ENCODE measurements around the gene RGS12. TPM values are rescaled to one million over a fixed set of nuclear protein-coding genes. Genes with fewer than 3 reads are reported as not detected.
A peak's percentile ranks its signal among the peaks of the same experiment; 100 is the strongest.

Gene RGS12
- total and polyA plus RNA-seq, 10 donors = 7.5 to 36.2 (median 20.1) TPM

- intact Hi-C loops (cut with DNase I; ENCODE audit: low total_unique reads) = no loop called here
- no peak for TF ChIP-seq POLR2AphosphoS5 (IDR thresholded peaks at IDR 0.05)
- no peak for TF ChIP-seq CTCF (IDR thresholded peaks at IDR 0.05 in 8 of 11, conservative IDR thresholded peaks at IDR 0.05 in 3 of 11)
- no peak for TF ChIP-seq POLR2A (IDR thresholded peaks at IDR 0.05)
- WGBS, 5 donors = 92 to 97% (median 95%) methylated on average over 11 of the region's 11 CpGs
- Histone ChIP-seq H3K9me3 (no peaks in the 10 kb centered on the region), H3K27me3 (replicated peaks in 1 of 7) (peaks cover 0 to 53% (median 0%) of the 10 kb centered on the region in 7 donors), H3K4me3 (no peak overlapping the region), H3K4me1 (peaks cover 15 to 61% (median 47%) of the 10 kb centered on the region in 6 donors), H3K36me3 (no peaks in the 10 kb centered on the region), H3K27ac (no peak overlapping the region)
- DNase-seq = no peak
These were observed 2.3 kb upstream of the RGS12 start for GRCh38 chr4:3290476-3290875.

GRCh38 chr4:3290889-3291321 is 1.9 kb upstream of the RGS12 start:
- DNase-seq = no peak
- Histone ChIP-seq H3K36me3 (no peaks in the 10 kb centered on the region), H3K27ac (peak overlapping the region in 2 of 8 donors; percentile 91 to 92), H3K4me1 (peaks cover 12 to 56% (median 42%) of the 10 kb centered on the region in 6 donors), H3K27me3 (replicated peaks in 1 of 7) (peaks cover 0 to 49% (median 0%) of the 10 kb centered on the region in 7 donors), H3K9me3 (no peaks in the 10 kb centered on the region), H3K4me3 (no peak overlapping the region)
- 85 to 97% (median 92%) methylated on average over 7 to 9 of the region's 9 CpGs for WGBS, 5 donors
- intact Hi-C loops (cut with DNase I; ENCODE audit: low total_unique reads) = no loop called here
- TF ChIP-seq POLR2A (IDR thresholded peaks at IDR 0.05) = no peak

- H3K9me3 ChIP-seq = no peaks in the 10 kb centered on the region
- H3K27ac ChIP-seq = peak overlapping the region in 7 of 8 donors; percentile 84 to 93 (median 91)
- H3K27me3 ChIP-seq (replicated peaks in 1 of 7) = peaks cover 0 to 43% (median 0%) of the 10 kb centered on the region in 7 donors
- peak overlapping the region; percentile 67 to 86 (median 82) for H3K4me3 ChIP-seq
- no peak for TF ChIP-seq POLR2A (IDR thresholded peaks at IDR 0.05)
- intact Hi-C loops (cut with DNase I; ENCODE audit: low total_unique reads) = no loop called here
- H3K36me3 ChIP-seq = no peaks in the 10 kb centered on the region
- no peak for DNase-seq
- H3K4me1 ChIP-seq = peaks cover 6 to 50% (median 37%) of the 10 kb centered on the region in 6 donors
- WGBS, 5 donors = 48 to 68% (median 55%) methylated on average over 24 of the region's 24 CpGs
These were observed 1.3 kb upstream of the RGS12 start for GRCh38 chr4:3291411-3291968.

- peaks cover 0 to 39% (median 0%) of the 10 kb centered on the region in 7 donors for H3K27me3 ChIP-seq (replicated peaks in 1 of 7)
- no peak for TF ChIP-seq CTCF (IDR thresholded peaks at IDR 0.05 in 8 of 11, conservative IDR thresholded peaks at IDR 0.05 in 3 of 11)
- TF ChIP-seq POLR2A (IDR thresholded peaks at IDR 0.05) = no peak
- peak in 2 of 3 donors; percentile 60 to 72 for TF ChIP-seq POLR2AphosphoS5 (IDR thresholded peaks at IDR 0.05)
- WGBS, 5 donors = 0 to 1% (median 1%) methylated on average over 31 to 60 of the region's 60 CpGs
- H3K4me1 ChIP-seq = peaks cover 4 to 45% (median 32%) of the 10 kb centered on the region in 6 donors
- no peaks in the 10 kb centered on the region for H3K36me3 ChIP-seq
- peak overlapping the region; percentile 67 to 86 (median 82) for H3K4me3 ChIP-seq
- DNase-seq = peak; percentile 92
- H3K27ac ChIP-seq = peak overlapping the region; percentile 63 to 93 (median 91)
- no peaks in the 10 kb centered on the region for H3K9me3 ChIP-seq
- intact Hi-C loops (cut with DNase I; ENCODE audit: low total_unique reads) = no loop called here
These were observed 751 bp upstream of the RGS12 start for GRCh38 chr4:3291969-3292570.

Measured in spleen (tissue), 11 donors.